ENCODE results near the gene RFX5.

DNA sequence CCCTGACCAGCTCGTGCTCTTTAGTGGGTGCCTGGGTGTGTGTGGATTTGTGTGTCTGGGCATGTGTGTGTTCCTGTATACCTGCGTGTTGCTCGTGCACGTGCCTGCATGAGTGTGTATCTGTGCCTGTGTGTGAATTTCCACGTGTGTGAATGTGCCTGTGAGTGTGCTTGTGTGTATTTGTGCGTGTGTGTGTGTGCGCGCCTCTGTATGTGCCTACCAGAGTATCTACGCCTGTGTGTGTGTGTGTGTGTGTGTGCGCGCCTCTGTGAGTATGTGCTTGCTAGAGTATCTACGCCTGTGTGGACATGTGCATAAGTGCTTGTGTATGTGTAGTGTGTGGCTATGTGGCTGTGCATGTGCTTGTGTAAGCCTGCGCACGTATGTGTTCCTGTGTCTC lies 26.1 kb upstream of the RFX5 start:
- TF ChIP-seq POLR2AphosphoS5 (IDR thresholded peaks at IDR 0.05; ENCODE audit: low read depth, low read length), result no peak
- no peak for TF ChIP-seq POLR2A (IDR thresholded peaks at IDR 0.05; ENCODE audit: low read depth, low read length)
- TF ChIP-seq TAF1 (IDR thresholded peaks at IDR 0.05; ENCODE audit: borderline replicate concordance, low read depth, low read length), result no peak
